ENCODE measurements around the gene INSIG1.

INSIG1 gene

DNA sequence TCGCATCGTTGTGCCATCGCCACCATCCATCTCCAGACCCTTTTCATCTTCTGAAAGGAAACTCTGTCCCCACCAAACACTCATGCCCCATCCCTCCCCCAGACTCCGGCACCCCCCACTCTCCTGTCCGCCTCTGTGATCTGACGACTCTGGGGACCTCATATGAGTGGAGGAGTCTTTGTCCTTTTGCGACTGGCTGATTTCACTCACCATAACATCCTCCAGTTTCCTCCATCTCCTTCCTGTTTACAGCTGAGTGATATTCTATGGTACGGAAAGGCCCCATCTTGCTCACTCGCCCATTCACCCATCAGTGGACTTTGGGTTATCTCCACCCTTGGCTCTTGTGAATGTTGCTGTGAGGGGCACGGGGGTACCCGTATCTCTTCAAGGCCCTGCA is 11.8 kb upstream of the INSIG1 start:
- DNase-seq, result no peak

DNA sequence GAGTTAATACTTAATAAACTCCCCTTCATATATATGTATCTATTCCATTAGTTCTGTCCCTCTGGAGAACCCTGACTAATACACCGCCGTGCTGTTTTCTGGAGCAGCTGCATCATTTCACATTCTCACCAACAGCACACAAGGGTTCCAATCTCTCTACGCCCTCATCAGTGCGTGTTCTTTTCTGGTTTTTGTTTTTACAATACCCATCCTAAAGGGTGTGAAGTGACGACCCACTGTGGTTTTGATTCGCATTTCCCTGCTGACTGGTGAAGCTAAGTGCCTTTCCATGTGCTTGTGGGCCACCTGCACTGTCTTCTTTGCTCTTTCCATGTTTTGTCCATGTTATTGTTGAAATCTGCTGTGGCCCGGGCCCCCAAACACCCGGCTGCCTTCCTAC is 11.0 kb upstream of the INSIG1 start:
- DNase-seq, result no peak

DNA sequence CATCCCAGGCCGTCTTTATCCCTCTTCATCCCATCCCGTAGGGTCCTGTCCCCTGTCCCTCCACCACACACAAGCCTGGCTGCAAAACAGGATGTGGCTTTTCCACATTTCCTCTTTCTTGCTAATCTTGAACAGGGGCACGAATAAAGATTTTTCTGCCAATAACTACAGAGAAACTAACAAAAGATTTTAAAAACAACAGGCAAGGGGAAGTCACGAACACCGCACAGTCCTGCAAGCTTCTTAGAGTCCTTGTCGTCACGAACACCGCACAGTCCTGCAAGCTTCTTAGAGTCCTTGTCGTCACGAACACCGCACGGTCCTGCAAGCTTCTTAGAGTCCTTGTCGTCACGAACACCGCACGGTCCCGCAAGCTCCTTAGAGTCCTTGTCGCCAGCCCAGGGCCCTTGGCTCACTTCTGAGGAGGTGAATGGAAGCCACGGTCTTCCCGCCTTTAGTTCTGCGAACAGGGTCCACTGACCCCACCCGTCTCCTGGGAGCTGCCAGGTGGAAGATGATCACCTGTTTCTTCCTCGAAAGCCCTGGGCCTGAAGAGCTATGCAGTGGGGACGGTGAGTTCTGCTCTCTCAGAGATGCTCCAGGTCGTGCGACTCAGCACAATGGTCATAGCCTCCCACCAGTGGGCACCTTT is 10.3 kb upstream of the INSIG1 start:
- DNase-seq, result no peak

DNA sequence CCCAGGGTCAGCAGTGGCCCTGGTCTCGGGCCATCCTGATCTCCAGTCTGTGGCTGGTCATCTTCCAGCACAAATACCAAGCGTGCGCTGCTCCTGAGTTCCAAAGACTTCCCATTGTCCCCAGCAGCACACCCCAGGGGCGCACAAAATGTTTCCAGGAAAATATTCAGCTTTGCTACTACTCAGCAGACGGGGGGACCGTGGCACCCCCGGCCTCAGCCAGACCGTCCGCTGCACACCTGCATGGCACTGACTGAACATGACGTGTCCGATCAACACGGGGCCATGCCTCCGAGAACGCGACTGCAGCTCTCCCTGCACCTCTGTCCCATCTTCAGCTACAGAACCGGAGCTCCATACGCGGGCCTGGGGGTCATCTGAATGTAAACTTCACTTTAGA is 9.6 kb upstream of the INSIG1 start:
- no peak for DNase-seq

DNA sequence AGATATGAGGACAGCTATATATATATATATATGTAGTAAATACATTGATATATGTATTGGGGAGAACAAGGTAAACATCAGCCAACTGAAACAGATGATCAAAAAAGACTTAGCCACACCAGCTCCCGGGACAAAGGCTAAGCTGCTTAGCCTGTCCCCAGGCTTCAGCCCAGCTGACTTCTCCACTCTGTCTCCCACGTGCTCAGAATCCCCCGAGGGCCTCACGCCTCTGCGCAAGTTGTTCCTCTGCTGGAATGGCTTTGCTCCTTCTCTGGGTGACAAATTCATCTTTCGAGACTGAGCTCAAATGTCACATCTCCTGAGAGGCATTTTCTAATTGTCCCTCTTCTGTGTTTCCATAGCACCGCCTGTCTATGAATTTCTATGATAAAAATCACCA is 8.6 kb upstream of the INSIG1 start:
- no peak for DNase-seq

DNA sequence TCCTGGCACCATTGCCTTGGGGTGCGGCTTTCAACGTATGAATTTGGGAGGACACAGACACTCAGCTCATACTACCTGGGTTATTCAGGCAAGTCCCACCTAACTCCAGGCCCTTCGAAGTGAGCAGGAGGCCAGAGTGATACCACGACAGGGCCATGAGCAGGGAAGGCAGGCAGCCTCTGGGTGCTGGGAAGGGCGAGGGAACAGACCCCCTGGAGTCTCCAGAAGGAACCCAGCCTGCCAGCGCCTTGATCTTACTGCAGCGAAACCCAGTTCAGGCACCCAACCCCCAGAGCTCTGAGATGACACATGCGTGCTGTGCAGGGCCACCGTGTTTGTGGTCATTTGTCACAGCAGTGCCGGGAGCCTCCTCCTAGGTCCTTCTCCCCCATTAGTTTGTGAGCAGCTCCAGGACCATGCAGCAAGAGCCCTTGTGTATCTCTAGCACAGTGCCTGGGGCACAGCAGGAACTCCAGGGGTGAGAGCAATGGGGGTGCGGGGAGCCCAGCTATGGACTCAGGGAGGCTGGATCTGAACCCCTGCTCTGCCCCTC is 7.7 kb upstream of the INSIG1 start:
- DNase-seq, result no peak

DNA sequence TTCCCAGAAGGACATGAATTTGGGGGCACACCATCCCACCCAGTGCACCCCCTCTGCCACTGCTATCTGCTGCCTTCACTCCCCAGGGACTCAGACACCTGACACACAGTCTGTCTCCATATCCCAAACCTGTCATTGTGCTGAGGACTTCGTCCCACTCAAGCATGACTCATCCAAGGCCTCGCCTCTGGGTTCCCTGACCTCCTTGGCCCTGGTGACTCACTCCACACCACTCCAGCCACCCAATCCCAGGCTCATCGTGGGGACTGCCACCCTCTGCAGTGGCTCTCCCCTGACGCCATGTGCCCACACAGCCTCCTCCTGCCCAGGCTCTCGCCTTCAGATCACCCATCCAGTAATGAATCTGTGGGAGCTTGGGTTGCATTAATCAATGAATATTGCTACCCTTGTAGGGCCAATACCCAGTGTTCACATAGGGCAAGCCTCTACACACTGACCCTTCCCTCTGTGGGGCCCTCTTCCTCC is 6.6 kb upstream of the INSIG1 start:
- peak; percentile 22 for DNase-seq

DNA sequence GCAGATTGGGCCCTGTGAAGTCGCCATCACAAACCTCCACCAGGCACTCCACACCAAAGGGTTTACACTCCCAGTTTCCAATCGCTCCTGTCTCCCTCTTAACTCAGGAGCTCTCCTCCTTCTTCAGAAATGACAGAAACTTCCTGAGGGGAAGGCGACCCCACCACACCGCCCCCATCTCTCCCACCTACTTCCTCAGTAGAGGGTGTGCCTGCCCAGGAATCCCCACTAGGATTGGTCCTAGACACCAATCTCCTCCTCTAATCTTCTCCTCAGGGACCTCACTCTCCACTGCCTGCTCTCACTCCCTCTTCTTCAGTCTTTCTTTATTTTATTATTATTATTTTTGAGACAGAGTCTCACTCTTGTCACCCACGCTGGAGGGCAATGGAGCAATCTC is 5.9 kb upstream of the INSIG1 start:
- no peak for DNase-seq

DNA sequence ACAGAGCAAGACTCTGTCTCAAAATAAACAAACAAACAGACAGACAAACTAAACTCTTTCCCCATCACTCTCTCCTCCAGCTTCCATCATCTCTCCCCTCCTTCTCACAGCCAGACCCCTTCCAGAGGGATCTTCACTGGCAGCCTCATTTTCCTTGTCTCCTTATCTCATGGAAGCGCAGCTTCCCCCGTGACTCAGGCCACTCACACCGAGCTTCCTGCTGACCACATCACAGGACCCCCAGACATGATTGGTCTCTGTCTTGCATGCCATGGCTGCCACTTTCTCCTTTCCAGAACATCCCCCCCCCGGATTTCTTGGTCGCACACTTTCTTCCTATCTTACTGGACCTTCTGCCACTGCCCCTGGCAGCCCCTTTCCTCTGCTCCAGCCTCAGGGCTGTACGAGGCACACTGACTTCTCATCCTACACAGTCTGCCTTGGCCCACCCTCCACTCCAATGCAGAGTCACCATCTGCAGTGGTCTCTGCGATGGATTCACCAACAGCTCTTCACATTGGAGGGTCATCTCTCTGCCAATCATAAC is 4.9 kb upstream of the INSIG1 start:
- DNase-seq, result no peak

DNA sequence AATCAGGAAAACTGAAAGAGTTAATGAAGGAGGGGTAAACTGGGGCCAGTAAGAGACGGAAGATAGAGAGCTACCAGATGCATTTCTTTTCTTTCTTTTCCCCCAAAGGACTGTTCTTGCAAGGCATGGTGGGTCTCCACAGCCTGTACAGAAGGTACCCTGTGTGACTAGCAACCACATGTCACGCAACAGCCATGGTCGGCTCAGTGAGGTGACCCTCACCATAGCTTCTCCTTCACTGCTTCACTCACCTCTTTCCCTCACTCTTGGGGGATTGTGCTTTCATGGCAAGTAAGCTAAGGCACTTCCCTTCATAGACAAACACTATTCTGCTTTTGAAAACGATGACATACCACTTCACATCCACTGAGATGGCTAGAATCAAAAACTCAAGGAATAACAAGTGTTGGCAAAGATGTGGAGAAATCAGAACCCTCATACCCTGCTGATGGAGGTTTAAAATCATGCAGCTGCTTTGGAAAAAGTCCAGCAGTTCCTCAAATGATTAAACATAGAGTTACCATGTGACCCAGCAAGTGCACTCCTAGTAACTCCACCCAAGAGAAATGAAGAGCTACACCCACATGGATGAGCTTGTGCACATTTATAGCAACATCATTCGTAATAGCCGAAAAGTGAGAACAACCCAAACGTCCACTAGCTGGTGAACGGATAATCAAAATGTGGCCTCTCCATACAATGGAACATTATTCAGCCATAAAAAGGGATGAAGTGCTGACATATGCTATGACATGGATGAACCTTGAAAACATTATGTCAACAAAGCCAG is 3.8 kb upstream of the INSIG1 start:
- DNase-seq, result no peak

DNA sequence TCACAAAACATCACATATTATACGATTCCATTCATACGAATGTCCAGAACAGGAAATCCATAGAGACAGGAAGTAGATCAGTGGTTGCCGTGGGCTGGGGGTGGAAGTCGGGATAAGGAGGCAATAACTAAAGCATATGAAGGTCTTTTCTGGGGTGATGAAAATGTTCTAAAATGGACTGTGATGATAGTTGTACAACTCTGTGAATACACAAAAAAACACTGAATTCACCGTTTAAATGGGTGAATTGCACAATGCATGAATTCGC is 3.2 kb upstream of the INSIG1 start:
- DNase-seq, result no peak

DNA sequence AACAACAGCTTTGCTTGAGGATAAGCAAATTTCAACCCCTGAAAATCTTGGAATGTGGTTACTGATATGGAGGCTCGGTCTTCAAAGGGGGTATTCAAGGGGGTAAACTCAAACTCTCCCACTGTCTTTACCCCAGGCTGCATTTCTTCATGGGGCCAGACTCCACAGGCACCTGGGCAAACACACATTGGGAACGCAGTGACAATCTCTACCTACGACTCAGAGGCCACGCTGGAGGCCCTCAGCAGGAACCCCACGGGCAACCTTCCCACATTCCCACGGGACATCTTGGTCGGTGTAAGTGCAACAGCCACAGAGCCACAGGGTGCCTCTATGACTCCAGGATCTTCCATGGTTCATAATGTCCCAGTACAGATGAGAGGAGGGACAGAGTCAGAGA is 2.2 kb upstream of the INSIG1 start:
- peak; percentile 31 for DNase-seq

DNA sequence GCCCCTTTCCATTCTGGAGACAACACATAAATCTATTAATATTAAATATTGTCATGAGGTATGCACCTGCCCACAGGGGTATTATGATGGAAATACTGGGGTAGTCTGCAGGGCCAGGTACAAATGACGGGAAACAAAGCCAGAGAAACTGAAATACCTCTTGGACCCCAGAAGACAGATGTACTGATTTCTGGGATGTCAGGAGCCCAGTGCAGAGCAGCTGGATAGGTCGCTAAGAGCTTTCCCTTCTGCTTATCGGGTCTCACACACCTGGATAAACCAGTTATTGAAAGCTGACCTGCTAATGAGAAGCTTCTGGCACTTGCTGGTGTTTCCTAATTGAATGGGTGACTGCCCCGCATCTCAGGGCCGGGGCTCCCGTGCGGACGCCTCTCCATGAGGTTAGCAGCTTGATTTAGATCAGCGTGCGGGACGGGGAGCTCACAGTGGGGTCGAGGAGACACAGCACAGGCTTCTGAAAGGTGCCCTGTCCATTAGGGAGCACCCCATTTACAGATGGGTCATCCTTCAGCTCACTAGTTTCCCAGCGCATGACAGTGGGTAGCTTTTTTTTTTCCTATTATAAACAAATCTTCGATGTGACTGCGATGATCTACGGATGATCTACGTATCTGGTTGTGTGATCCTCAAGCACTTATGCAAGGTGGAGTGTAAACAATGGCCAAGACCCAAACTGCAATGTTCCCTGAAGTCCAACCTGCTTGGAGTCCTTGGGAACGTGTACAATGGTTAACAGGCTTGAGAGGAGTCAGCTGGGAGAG is 1.5 kb upstream of the INSIG1 start:
- no peak for DNase-seq

DNA sequence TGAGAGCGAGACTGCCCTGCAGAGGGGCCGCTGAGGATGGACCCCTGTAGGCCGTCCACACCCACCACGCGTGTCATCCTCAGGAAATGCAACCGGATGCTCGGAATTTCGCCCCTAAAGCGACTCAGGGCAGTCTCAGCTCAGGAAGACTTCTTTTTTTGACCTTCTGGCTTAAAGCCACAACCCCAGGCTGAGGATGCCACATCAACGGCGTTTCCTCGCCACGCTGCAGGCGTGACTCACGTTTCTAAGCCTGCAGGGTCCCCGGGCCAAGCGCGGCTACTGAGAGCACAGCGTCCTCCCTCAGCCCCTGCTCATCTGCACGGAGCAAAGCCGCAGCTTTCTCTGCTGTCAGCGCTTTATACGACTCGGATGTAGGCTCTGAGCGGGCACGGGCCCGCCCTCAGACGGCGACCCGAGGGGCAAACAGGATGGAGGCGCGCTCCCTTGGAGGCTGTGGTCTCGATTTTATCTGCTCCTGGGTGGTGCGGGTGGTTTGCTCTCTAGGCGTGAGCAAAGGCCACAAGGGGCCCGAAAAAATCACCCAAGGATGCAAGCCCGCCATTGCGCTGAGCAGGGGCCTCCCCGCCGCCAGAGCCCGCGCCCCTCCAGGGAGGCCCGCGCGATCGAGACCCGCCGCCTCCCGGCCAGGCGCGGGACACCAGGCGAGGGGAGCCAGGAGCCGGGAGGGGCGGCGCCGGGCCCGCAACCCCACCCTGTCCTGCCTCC is 726 bp upstream of the INSIG1 start:
- DNase-seq, result peak; percentile 81

DNA sequence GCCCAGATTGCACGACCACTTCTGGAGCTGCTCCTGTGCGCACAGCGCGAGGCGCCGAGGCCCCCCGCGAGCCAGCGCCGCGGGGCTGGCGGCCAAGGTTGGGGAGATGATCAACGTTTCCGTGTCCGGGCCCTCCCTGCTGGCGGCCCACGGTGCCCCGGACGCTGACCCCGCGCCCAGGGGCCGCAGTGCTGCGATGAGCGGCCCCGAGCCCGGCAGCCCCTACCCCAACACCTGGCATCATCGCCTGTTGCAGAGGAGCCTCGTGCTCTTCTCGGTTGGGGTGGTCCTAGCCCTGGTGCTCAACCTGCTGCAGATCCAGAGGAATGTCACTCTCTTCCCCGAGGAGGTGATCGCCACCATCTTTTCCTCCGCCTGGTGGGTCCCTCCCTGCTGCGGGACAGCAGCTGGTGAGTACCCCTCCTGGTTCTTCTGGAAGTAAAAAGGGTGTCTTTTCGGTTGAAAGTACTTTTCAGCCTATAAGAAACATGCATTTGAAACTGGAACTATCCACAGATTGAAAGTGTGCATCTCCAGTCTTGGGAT is 683 bp downstream of the INSIG1 start:
- peak; percentile 11 for DNase-seq

DNA sequence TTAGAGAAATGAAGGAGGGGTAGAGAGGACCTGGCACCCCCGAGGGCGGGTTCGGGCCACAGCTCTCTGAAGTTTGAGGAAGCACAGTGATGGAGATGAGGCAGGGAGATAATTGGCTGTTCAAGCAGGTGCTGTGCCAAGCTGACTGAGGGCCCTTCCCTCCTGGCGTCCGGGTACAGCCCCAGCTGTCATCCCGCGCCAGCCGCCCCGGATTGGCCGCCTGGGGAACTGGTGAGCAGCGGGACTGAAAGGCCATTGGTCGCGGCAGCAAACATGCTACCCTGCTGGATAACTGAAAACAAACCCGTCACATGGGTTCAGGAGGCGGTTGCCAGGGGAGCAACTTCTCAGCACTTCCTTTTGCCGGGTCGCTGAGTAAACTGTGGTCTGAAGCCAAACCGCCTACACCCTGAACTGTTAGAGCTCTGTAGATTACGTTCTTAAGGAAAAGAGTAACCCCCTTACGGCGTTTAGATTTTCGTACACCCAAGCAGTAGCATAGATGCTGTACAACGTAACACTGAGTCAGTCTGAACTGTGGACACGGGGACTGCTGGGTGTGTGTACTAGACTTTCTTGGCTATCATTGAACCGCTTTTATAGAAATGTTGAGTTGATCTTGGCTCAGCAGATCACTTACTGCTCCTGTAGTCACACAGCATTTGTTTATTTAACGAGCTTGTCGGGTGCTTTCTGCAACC is 1.3 kb downstream of the INSIG1 start:
- DNase-seq, result peak; percentile 89

DNA sequence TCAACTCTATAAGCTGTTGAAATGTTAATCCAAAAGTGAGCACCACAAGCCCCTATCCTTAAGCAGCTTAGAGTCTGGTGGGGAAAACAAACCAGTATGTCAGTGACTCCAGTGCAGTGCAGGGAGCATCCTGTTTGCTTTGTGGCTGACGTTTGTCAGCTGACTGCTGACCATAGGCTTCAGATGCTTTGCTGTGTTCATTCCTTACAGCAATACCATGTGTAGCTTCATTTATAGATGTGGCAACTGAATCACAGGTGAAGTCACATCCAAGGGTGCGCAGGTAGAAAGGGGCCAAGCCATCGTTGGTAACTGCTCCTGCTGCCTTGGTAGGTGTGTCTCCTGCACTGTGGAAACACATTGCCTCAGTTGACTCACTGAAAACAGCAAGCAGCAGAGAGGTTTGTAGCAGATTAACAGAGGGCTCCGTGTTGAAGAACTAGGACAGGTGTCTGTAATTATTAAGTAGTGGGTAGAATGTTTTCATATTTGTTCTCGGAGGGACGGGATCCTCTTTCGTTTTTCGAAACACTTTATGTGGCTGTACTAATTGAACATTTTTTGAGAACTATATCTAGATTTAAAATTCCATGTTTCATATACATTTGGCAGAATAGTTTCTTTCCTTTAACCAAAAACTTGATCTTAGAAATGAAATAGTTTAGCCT is 2.0 kb downstream of the INSIG1 start:
- DNase-seq, result no peak

DNA sequence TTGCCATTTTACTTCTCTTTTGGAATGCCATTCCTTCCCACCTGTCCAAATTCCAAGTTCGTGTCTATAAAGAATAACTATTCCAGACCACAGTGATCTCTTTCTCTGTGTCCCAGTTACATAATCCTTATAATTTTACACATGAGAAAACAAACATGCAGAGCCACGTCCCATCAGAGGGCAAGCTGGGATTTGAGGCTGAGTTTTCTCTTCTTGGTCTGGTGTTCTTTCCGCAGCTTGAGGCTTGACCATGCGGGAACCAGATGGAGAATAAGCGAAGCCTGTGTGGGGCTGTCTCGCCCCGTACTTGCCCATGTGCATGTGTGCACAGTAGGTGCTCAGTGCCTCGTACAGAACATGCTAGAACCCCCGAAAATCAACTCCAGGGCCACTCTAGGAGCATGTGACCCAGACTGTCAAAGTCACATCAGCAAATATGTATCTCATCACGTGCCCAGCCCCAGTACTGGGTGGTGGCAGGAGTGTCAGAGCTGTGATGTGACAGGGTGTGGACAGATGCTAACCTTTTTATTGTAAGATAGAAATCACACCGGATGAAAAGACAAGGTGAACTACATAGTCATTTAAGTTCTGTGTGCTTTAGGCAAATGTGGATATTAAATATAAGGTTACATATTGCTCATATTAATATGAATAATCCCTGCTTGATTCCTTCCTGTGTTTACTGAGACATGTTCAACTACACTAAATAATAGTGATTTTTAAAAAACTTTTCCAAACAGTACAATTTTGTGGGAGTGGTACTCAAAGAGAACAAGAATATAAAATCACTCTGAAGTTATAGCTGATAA is 3.2 kb downstream of the INSIG1 start:
- no peak for DNase-seq

DNA sequence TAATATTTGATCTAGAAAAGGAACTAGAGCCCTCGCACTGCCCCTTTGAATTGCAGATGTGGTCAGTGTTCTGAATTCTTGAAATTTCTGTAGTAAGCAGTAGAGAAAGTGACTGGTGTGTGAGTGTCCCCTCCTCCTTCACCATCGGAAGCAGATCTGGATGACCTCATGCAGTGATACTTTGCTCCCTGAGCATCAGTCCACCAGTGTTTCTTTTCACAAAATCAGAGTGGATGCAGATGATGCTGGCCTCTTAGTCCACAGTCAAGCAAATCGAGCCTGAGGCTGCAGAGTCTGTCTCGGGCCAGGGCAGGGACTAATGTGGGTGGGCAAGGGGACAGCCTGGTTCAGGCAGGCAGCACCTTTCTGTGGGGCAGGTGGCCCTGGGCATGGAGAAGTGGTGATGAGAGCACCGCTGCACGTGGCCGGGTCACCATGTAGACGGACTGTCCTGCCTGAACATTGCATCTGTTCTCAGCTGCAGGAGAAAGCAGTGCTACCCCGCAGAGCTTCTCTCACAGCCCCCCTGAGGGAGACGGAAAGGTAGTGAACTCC is 5.4 kb downstream of the INSIG1 start:
- no peak for DNase-seq

DNA sequence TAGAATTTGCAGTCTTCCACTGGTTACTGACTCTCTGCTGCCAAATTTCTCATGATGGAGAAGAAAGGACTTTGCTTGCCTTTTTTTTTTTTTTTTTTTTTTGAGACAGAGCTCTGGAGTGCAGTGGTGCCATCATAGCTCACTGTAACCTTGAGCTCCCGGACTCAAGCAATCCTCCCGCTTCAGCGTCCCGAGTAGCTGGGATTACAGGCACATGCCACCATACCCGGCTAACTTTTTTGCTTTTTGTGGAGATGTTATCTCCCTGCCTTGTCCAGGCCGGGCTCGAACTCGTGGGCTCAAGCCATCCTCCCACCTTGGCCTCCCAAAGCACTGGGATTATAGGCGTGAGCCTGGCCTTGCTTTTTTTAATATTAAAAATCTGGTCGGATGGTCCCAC is 6.2 kb downstream of the INSIG1 start:
- DNase-seq, result no peak
